Cerebellar nuclear complex (tissue), 1 donor: Measurements from ENCODE around the gene AGL.
"Not testable (repeated sequence)": the region's sequence is repeated elsewhere in the genome, so short reads cannot be mapped to it uniquely, and the experiment has no call there.

ENCODE experiments used
- DNase-seq, 2 experiments: peaks; one replicate each; lab custom pipeline; 2025; lab: John Stamatoyannopoulos, UW

Gene AGL

GRCh38 chr1:99849744-99850458 lies at the start of gene AGL:
Gene AGL, plus strand, starts transcription at chr1:99850361. Its CDS starts 682 bp downstream, at chr1:99851043.
- peak in 1 of 2 experiments; percentile 17 for DNase-seq

- no peak for DNase-seq
Observed at GRCh38 chr1:99801584-99801983, 48.6 kb upstream of the AGL start.

GRCh38 chr1:99806882-99807281 lies 43.3 kb upstream of the AGL start:
- DNase-seq = no peak

GRCh38 chr1:99808391-99809115 lies 41.6 kb upstream of the AGL start:
- no peak for DNase-seq

- DNase-seq = no peak
Observed at GRCh38 chr1:99811075-99811474, 39.1 kb upstream of the AGL start.

- no peak for DNase-seq
Observed at GRCh38 chr1:99811747-99812146, 38.4 kb upstream of the AGL start.

- no peak for DNase-seq
Observed at GRCh38 chr1:99814373-99814900, 35.7 kb upstream of the AGL start.

GRCh38 chr1:99816656-99817055 lies 33.5 kb upstream of the AGL start:
- DNase-seq = no peak

GRCh38 chr1:99818063-99818699 lies 32.0 kb upstream of the AGL start:
- DNase-seq = no peak

GRCh38 chr1:99820546-99820945 lies 29.6 kb upstream of the AGL start:
- DNase-seq = no peak

- no peak for DNase-seq
Observed at GRCh38 chr1:99825098-99825497, 25.1 kb upstream of the AGL start.

- DNase-seq = no peak
Observed at GRCh38 chr1:99825702-99826101, 24.5 kb upstream of the AGL start.

- no peak for DNase-seq
Observed at GRCh38 chr1:99827970-99828369, 22.2 kb upstream of the AGL start.

- DNase-seq = no peak
Observed at GRCh38 chr1:99829269-99829668, 20.9 kb upstream of the AGL start.

- not testable (repeated sequence) for DNase-seq
Observed at GRCh38 chr1:99833911-99834310, 16.2 kb upstream of the AGL start.

- not testable (repeated sequence) for DNase-seq
Observed at GRCh38 chr1:99836171-99837103, 13.7 kb upstream of the AGL start.

GRCh38 chr1:99840353-99840752 lies 9.8 kb upstream of the AGL start:
- not testable (repeated sequence) for DNase-seq

- no peak for DNase-seq
Observed at GRCh38 chr1:99843760-99844159, 6.4 kb upstream of the AGL start.

GRCh38 chr1:99845201-99845600 lies 5.0 kb upstream of the AGL start:
- DNase-seq = not testable (repeated sequence)

- no peak for DNase-seq
Observed at GRCh38 chr1:99849413-99849743, 783 bp upstream of the AGL start.

- peak in 1 of 2 experiments; percentile 20 for DNase-seq
Observed at GRCh38 chr1:99850459-99851291, 514 bp downstream of the AGL start.
